ENCODE data around the gene MORN5.

GRCh38 chr9:122124528-122124927 lies 35.2 kb upstream of the MORN5 start:
- TF ChIP-seq CTCF (conservative IDR thresholded peaks at IDR 0.05 in 1 of 2, IDR thresholded peaks at IDR 0.05 in 1 of 2; ENCODE audit: low read depth in 1 of 2, low read length in 2 of 2) (no peak), EZH2 (IDR thresholded peaks at IDR 0.05; ENCODE audit: low read length, missing control alignments) (no peak)

Data from fibroblast of lung (primary cell).